Colonic mucosa (tissue), 4 donors: ENCODE measurements around the gene TTC7B. TPM values are rescaled to one million over a fixed set of nuclear protein-coding genes. Genes with fewer than 3 reads are reported as not detected.

Experiments used
- DNase-seq: peaks from one replicate; pipeline ENCODE4 v3.0.0-alpha.2; 2020
- H3K27ac ChIP-seq: fragments of 200-600 bp; one replicate; pipeline ENCODE4 v1.8.0; 2021
- H3K27me3 ChIP-seq: fragments of 200-600 bp; one replicate; pipeline ENCODE4 v1.8.0; 2021
- H3K36me3 ChIP-seq: fragments of 200-600 bp; one replicate; pipeline ENCODE4 v1.8.0; 2021
- H3K4me1 ChIP-seq: fragments of 200-600 bp; one replicate; pipeline ENCODE4 v1.8.0; 2021; ENCODE audit warnings: mild to moderate bottlenecking
- H3K4me3 ChIP-seq: fragments of 200-600 bp; one replicate; pipeline ENCODE4 v1.8.0; 2021
- H3K9ac ChIP-seq, 2 donors: one replicate each; pipeline ENCODE4 v1.7.0; 2013; ENCODE audit warnings: control low read depth in 2 of 2, low read depth in 2 of 2, low read length in 2 of 2
- H3K9me3 ChIP-seq: fragments of 200-600 bp; one replicate; pipeline ENCODE4 v1.8.0; 2021
- CTCF ChIP-seq: fragments of 200-600 bp; IDR thresholded peaks from one replicate; pipeline ENCODE4 v1.8.0; 2022; ENCODE audit warnings: antibody characterized with exemption, mild to moderate bottlenecking
- intact Hi-C: fragments of 100-400 bp; cut with DNase I; formaldehyde crosslinking; loops from one replicate; pipeline ENCODE4 v1.14.1; 2022
- total RNA-seq, 2 donors: library from RNA; stranded (reverse); fragmentation: NEBNext Ultra II Directional in 1 of 2; extraction: Animal tissue kit (Norgen Biotek cat#: 25700) in 1 of 2; gene quantifications; one replicate each; pipeline ENCODE4 v1.2.1, GENCODE V29; 2021
- donor health status: healthy.
- donor health status: DM: no; HTN: no; CAD: no.
- donor health status: DM: no; HTN: no; CAD: no.

TTC7B gene
- total RNA-seq, 2 donors from 2014 or later, result 3.3 to 11.8 TPM

GRCh38 chr14:90475298-90475697 lies 340.9 kb downstream of the TTC7B start:
- DNase-seq, result no peak
- TF ChIP-seq CTCF, result no peak
- no peak overlapping the region for H3K4me3 ChIP-seq
- no peaks in the 10 kb centered on the region for H3K36me3 ChIP-seq
- no peaks in the 10 kb centered on the region for H3K9me3 ChIP-seq
- H3K27ac ChIP-seq, result no peak overlapping the region
- no peak overlapping the region for H3K9ac ChIP-seq
- intact Hi-C loops, result no loop called here
- no peaks in the 10 kb centered on the region for H3K4me1 ChIP-seq
- no peaks in the 10 kb centered on the region for H3K27me3 ChIP-seq

Other genes with a start within 250 kb of the TTC7B start
- 10 to 100 TPM; 15.2 to 19.2 TPM for gene RPS6KA5, start 244.2 kb upstream of the TTC7B start, total RNA-seq